Renal cortex interstitium (tissue), 15 donors: ENCODE measurements around the gene TTC13. TPM values are rescaled to one million over a fixed set of nuclear protein-coding genes. Genes with fewer than 3 reads are reported as not detected.
"Not testable (repeated sequence)": the region's sequence is repeated elsewhere in the genome, so short reads cannot be mapped to it uniquely, and the experiment has no call there.

ENCODE experiments used
- DNase-seq, 11 donors: peaks; one replicate each; pipeline ENCODE4 v3.0.0-alpha.2; 2013; ENCODE audit warnings: low read depth in 9 of 11, low spot score in 4 of 11; ENCODE audit errors: extremely low read depth in 1 of 11
- long read RNA-seq, 16 experiments: transcript quantifications; one replicate each; lab custom pipeline, GENCODE V29; 2026
- polyA plus RNA-seq, 3 donors: library from polyadenylated mRNA; unstranded; fragments of 120-200 nt; gene quantifications; one replicate each; pipeline ENCODE4 v1.2.1, GENCODE V29; 2013; ENCODE audit not compliant: insufficient read length in 3 of 3

TTC13 gene, protein sequence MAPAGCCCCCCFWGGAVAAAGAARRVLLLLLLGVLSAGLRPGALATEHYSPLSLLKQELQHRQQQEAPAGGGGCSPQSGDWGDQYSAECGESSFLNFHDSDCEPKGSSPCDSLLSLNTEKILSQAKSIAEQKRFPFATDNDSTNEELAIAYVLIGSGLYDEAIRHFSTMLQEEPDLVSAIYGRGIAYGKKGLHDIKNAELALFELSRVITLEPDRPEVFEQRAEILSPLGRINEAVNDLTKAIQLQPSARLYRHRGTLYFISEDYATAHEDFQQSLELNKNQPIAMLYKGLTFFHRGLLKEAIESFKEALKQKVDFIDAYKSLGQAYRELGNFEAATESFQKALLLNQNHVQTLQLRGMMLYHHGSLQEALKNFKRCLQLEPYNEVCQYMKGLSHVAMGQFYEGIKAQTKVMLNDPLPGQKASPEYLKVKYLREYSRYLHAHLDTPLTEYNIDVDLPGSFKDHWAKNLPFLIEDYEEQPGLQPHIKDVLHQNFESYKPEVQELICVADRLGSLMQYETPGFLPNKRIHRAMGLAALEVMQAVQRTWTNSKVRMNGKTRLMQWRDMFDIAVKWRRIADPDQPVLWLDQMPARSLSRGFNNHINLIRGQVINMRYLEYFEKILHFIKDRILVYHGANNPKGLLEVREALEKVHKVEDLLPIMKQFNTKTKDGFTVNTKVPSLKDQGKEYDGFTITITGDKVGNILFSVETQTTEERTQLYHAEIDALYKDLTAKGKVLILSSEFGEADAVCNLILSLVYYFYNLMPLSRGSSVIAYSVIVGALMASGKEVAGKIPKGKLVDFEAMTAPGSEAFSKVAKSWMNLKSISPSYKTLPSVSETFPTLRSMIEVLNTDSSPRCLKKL
- polyA plus RNA-seq: 10 to 100 TPM; 17.6 to 19.9 (median 19.7) TPM
- long read RNA-seq, donor 1: 0 reads
- long read RNA-seq, donor 2, partial matches to known transcripts: 0 of 2 reads
- long read RNA-seq, donor 2, other reads (novel, unspliced or antisense): 0 of 2 reads
- long read RNA-seq, donor 3: 0 reads
- long read RNA-seq, donor 4: 0 reads
- long read RNA-seq, donor 5: 0 reads
- long read RNA-seq, donor 6: 0 reads
- long read RNA-seq, donor 7, partial matches to known transcripts: 0 of 1 reads
- long read RNA-seq, donor 7, other reads (novel, unspliced or antisense): 0 of 1 reads
- long read RNA-seq, donor 8: 0 reads
- long read RNA-seq, donor 9: 0 reads
- long read RNA-seq, donor 10: 0 reads
- long read RNA-seq, donor 11: 0 reads
- long read RNA-seq, donor 12, partial matches to known transcripts: 13 of 13 reads
- long read RNA-seq, donor 12, other reads (novel, unspliced or antisense): 0 of 13 reads
- long read RNA-seq, donor 13: 0 reads
- long read RNA-seq, donor 14: 0 reads
- long read RNA-seq, donor 15: 0 reads
- long read RNA-seq, donor 16, partial matches to known transcripts: 0 of 2 reads
- long read RNA-seq, donor 16, other reads (novel, unspliced or antisense): 0 of 2 reads

GRCh38 chr1:230978491-230979388 is at the start of gene TTC13, which contains the start of gene ARV1:
Gene TTC13 (minus strand): TSS chr1:230978861. CDS start chr1:230978830, 31 bp downstream.
Gene ARV1 (plus strand): TSS chr1:230979094. CDS start chr1:230979106, 12 bp downstream.
- peak; percentile 90 to 98 (median 96) for DNase-seq

DNA sequence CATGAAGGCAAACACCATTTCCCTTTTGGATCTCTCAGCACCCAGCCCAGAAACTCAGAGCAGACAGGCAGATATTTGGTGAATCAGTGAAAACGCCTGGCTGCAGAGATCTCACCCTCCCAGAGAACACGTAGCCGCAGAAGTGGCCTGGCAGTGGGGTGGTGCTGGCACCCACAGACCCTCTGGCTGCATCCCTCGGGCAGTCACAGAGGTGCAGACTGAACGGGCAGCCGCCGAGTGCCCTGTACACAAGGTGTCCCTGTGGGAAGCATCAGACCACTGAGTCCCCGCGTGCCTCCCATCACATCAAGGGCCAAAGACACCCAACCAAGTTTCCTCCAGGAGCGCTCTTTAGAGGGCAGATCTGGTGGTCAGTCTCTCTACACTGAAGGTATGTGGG is 49.3 kb upstream of the TTC13 start:
- no peak for DNase-seq

DNA sequence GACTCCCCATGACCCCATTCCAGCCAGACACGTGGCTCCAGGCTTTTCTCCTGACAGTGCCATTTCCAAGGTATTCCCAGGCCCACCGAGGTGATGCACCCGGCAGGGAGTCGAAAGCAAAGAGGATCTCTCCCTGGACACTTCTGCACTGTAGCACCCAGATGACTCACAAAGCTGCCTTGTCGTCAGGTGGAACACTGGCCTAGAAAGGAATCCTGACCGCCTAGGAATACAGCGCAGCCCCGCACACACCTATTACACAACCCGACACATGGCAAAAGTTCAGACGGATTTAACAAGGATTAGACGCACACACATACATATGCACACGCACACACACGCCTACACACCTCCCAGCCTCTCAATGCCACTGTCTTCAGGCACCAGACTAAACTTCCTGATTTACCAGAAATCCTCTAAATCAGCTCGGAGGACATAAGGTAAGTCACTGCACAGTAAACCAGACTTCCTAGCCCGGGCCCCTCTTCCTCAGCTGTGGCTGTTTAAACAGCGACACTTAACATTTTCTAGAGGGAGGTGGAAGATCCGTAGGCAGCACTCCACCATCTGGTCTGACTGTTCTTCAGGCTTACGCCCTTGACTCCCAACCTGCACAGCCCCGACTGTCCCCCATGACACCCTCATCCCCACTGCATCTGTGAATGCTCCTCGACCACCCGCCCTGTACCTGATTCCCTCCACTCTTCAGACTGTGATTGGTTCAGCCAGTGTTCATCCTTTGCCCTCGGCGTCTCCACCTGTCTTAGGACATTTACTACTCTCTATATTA is 48.7 kb upstream of the TTC13 start:
- no peak for DNase-seq

GRCh38 chr1:231026576-231026975 is 47.9 kb upstream of the TTC13 start:
- no peak for DNase-seq

- no peak for DNase-seq
These were observed 44.5 kb upstream of the TTC13 start for GRCh38 chr1:231023150-231023549.

DNA sequence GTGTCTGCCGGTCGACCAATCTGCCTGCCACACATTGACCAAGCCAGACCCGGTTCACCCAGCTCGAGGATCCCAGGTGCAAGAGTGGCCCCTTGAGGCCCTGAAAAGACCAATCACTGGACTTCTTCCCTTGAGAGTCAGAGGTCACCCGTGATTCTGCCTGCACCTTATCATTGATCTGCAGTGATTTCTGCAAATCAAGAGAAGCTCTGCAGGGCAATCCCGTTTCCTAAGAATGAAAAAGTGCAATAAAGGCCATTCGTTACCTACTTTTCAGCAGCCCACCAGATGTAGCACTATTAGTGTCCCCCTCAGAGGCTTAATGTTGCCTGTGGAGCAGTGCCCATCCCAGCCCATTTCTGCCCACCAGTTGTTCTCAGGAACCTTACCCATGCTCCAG is 43.9 kb upstream of the TTC13 start:
- DNase-seq: not testable (repeated sequence)

GRCh38 chr1:231021540-231022031 is 42.9 kb upstream of the TTC13 start:
- no peak for DNase-seq

- DNase-seq: no peak
These were observed 42.2 kb upstream of the TTC13 start for GRCh38 chr1:231020816-231021215.

DNA sequence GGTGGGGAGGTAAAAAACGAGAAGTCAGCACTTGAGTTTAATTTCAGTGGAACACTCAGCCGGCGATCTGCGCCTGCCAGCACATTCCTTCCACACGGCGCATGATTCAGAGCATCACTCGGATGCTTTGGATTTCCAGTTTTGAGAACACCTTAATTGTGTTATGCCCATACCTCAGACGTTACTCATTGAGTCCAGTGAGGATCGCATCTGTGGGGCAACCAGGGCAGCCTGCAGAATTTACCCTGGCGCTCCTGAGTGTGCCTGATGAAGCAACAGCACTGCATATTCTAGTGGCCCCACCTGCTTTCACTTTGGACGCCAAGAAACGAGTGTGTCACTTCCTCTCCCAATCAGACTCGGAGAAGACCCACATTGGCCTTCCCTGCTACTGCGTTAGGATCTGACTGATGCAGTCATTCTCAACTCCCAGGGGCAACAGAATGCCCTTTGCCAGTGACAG is 41.5 kb upstream of the TTC13 start:
- no peak for DNase-seq

GRCh38 chr1:231019711-231020110 is 41.0 kb upstream of the TTC13 start:
- no peak for DNase-seq

GRCh38 chr1:231016966-231017365 is 38.3 kb upstream of the TTC13 start:
- no peak for DNase-seq

DNA sequence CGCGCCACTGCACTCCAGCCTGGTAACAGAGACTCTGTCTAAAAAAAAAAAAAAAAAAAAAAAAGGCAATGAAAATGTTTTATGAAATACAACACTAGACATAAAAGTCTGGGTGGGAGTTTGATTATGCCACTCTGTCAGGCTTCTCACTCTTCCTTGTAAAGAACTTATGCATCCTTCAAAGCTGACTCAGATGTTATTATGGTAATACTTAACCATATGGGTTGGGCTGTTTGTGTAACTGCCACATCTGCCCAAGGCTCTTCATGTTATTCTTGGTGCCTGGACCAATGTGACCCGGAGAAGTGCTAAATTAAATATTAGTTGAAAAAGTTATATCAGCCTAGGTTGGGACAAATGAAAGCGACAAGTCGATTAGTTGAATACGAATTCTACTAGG is 37.6 kb upstream of the TTC13 start:
- DNase-seq: no peak

- DNase-seq: no peak
These were observed 34.8 kb upstream of the TTC13 start for GRCh38 chr1:231013391-231014015.

DNA sequence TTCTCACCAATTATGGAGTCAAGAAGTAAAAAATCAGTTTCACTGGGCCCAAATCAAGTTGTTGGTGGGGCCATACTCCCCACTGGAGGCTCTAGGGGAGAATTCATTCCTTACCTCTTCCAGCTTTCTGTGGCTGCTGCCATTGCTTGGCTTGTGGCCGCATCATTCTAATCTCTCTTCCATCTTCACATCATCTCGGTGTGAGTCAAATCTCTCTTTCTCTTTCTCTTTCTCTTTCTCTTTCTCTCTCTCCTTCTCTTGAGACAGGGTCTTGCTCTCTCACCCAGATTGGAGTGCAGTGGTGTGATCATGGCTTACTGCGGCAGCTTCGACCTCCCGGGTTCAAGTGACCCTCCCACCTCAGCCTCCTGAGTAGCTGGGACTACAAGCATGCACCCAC is 33.3 kb upstream of the TTC13 start:
- DNase-seq: no peak

- DNase-seq: no peak
These were observed 32.7 kb upstream of the TTC13 start for GRCh38 chr1:231011360-231011759.

GRCh38 chr1:231007535-231007934 is 28.9 kb upstream of the TTC13 start:
- DNase-seq: not testable (repeated sequence)
